ENCODE results near the gene HNRNPLL. TPM values are rescaled to one million over a fixed set of nuclear protein-coding genes. Genes with fewer than 3 reads are reported as not detected.
"Not testable (repeated sequence)": the region's sequence is repeated elsewhere in the genome, so short reads cannot be mapped to it uniquely, and the experiment has no call there.

The HNRNPLL gene
- total RNA-seq, 1 experiment from 2014 or later = 32.4 TPM

GRCh38 chr2:38619458-38620164, 16.9 kb upstream of the HNRNPLL start:
- DNase-seq (ENCODE audit: low spot score) = no peak

- DNase-seq (ENCODE audit: low spot score) = no peak
These were observed 14.6 kb upstream of the HNRNPLL start for GRCh38 chr2:38617301-38617700.

GRCh38 chr2:38615237-38615636, 12.5 kb upstream of the HNRNPLL start:
- DNase-seq (ENCODE audit: low spot score) = peak; percentile 0

- DNase-seq (ENCODE audit: low spot score) = no peak
These were observed 11.1 kb upstream of the HNRNPLL start for GRCh38 chr2:38613849-38614213.

- DNase-seq (ENCODE audit: low spot score) = no peak
These were observed 10.6 kb upstream of the HNRNPLL start for GRCh38 chr2:38613126-38613848.

- DNase-seq (ENCODE audit: low spot score) = peak; percentile 50
These were observed 8.4 kb upstream of the HNRNPLL start for GRCh38 chr2:38610851-38611801.

GRCh38 chr2:38609246-38609645, 6.5 kb upstream of the HNRNPLL start:
- not testable (repeated sequence) for DNase-seq (ENCODE audit: low spot score)

GRCh38 chr2:38608755-38609154, 6.0 kb upstream of the HNRNPLL start:
- DNase-seq (ENCODE audit: low spot score) = no peak

- DNase-seq (ENCODE audit: low spot score) = no peak
These were observed 2.6 kb upstream of the HNRNPLL start for GRCh38 chr2:38605298-38605830.

GRCh38 chr2:38603402-38604290, 918 bp upstream of the HNRNPLL start:
- peak; percentile 89 for DNase-seq (ENCODE audit: low spot score)

- peak; percentile 31 for DNase-seq (ENCODE audit: low spot score)
These were observed 494 bp downstream of the HNRNPLL start for GRCh38 chr2:38602136-38602731.

GRCh38 chr2:38601463-38602135, 1.1 kb downstream of the HNRNPLL start:
- peak; percentile 61 for DNase-seq (ENCODE audit: low spot score)

- peak; percentile 29 for DNase-seq (ENCODE audit: low spot score)
These were observed 1.7 kb downstream of the HNRNPLL start for GRCh38 chr2:38600921-38601455.

- no peak for DNase-seq (ENCODE audit: low spot score)
These were observed 2.4 kb downstream of the HNRNPLL start for GRCh38 chr2:38600242-38600891.

GRCh38 chr2:38599706-38600105, 3.0 kb downstream of the HNRNPLL start:
- DNase-seq (ENCODE audit: low spot score) = no peak

- peak; percentile 24 for DNase-seq (ENCODE audit: low spot score)
These were observed 3.8 kb downstream of the HNRNPLL start for GRCh38 chr2:38598991-38599295.

- DNase-seq (ENCODE audit: low spot score) = no peak
These were observed 4.3 kb downstream of the HNRNPLL start for GRCh38 chr2:38598200-38598990.

GRCh38 chr2:38597115-38597514, 5.6 kb downstream of the HNRNPLL start:
- DNase-seq (ENCODE audit: low spot score) = no peak

Data from HT-29 (cell line).